Middle frontal gyrus (tissue), 1 donor: ENCODE results near the gene FERMT1.
"Not testable (repeated sequence)": the region's sequence is repeated elsewhere in the genome, so short reads cannot be mapped to it uniquely, and the experiment has no call there.

ENCODE experiments used
- DNase-seq: peaks from one replicate; pipeline ENCODE4 v3.0.0-alpha.2; 2015; ENCODE audit warnings: low spot score; ENCODE audit errors: extremely low spot score

Gene FERMT1

GRCh38 chr20:6070829-6071695 lies 51.8 kb downstream of the FERMT1 start:
- no peak for DNase-seq

- no peak for DNase-seq
These were observed 53.2 kb downstream of the FERMT1 start for GRCh38 chr20:6069669-6070068.

- no peak for DNase-seq
These were observed 55.0 kb downstream of the FERMT1 start for GRCh38 chr20:6067763-6068318.

- DNase-seq, result no peak
These were observed 56.2 kb downstream of the FERMT1 start for GRCh38 chr20:6066582-6066981.

- DNase-seq, result no peak
These were observed 61.3 kb downstream of the FERMT1 start for GRCh38 chr20:6061544-6061943.

GRCh38 chr20:6060213-6060612 lies 62.6 kb downstream of the FERMT1 start:
- DNase-seq, result no peak

GRCh38 chr20:6058684-6059295 lies 64.0 kb downstream of the FERMT1 start:
- no peak for DNase-seq

- no peak for DNase-seq
These were observed 65.1 kb downstream of the FERMT1 start for GRCh38 chr20:6057691-6058090.

- no peak for DNase-seq
These were observed 65.7 kb downstream of the FERMT1 start for GRCh38 chr20:6057139-6057538.

GRCh38 chr20:6055981-6056569 lies 66.8 kb downstream of the FERMT1 start:
- no peak for DNase-seq

GRCh38 chr20:6055161-6055783 lies 67.6 kb downstream of the FERMT1 start:
- no peak for DNase-seq

GRCh38 chr20:6054689-6055051 lies 68.2 kb downstream of the FERMT1 start:
- DNase-seq, result not testable (repeated sequence)

GRCh38 chr20:6053776-6054688 lies 68.8 kb downstream of the FERMT1 start, which contains the start of gene LRRN4:
TSS of gene LRRN4 (minus strand) at chr20:6054060. CDS start at chr20:6052799, 1,261 bp downstream.
- DNase-seq, result no peak

GRCh38 chr20:6053064-6053775 lies 69.6 kb downstream of the FERMT1 start:
- DNase-seq, result no peak

- DNase-seq, result no peak
These were observed 71.3 kb downstream of the FERMT1 start for GRCh38 chr20:6051505-6051904.

- DNase-seq, result no peak
These were observed 74.4 kb downstream of the FERMT1 start for GRCh38 chr20:6048391-6048790.

- DNase-seq, result no peak
These were observed 76.4 kb downstream of the FERMT1 start for GRCh38 chr20:6046432-6046831.

- no peak for DNase-seq
These were observed 77.3 kb downstream of the FERMT1 start for GRCh38 chr20:6045566-6045965.

GRCh38 chr20:6044115-6044514 lies 78.7 kb downstream of the FERMT1 start:
- no peak for DNase-seq

- no peak for DNase-seq
These were observed 81.0 kb downstream of the FERMT1 start for GRCh38 chr20:6041808-6042265.
